Measurements from ENCODE around the gene NOP56.

DNA sequence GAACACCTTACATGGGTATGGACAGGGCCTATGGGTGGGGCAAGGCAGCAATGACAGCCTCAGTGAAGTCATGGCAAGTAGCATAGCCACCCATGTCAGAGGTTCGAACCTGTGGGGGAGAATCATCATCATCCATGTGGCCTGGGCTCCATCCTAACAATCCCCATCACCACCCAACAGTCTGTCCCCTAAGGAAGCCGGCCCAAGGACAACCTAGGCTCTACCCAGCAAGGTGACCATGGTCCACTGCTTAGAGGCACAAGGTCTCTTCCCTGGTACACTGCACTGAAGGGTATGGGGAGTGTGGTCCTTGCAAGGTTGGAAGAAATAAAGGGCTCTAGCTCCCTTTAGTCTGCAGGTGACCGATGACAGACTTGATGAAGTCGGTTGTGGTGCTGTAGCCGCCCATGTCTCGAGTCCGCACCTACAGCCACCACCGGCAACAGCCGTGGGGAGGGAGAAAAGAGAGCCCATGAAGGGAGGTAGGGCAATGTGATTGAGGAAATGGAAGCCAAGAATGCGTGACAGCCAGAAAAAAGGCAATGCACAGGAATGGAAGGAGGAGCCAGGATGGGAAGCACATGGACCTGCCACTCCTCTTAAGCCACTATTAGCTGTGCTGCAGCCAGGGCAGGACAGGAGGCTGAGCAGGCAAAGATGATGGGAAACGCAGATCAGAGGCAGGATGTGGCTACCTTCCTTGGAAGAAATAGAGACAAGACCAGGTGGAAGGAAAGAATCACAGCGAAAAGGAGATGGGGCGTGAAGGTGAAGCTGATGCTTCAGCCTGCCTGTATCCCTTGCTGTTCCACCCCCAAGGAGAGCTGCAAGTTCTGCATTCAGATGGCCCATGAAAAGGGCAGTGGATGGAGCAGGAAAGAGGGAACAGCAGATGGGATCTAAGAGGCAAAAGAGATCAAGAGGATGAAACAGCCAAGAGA, 6.3 kb downstream of the NOP56 start:
- TF ChIP-seq EZH2phosphoT487 (IDR thresholded peaks at IDR 0.05; ENCODE audit: insufficient read depth, low read depth) (no peak), EZH2 (IDR thresholded peaks at IDR 0.05; ENCODE audit: insufficient read depth, poor library complexity, severe bottlenecking) (no peak)

Measured in GM23248 (cell line).